Large intestine (tissue), 12 donors: ENCODE measurements around the gene GAREM2. TPM values are rescaled to one million over a fixed set of nuclear protein-coding genes. Genes with fewer than 3 reads are reported as not detected.

Source experiments
- DNase-seq, 2 donors: peaks; one replicate each; pipeline versions ENCODE4 v3.0.0 to v3.0.0-alpha.2; 2013
- H3K27ac ChIP-seq: one replicate; pipeline ENCODE4 v1.5.1; 2013; ENCODE audit warnings: low read length
- H3K27me3 ChIP-seq: 2 replicates; pipeline ENCODE4 v1.6.1; 2013; ENCODE audit warnings: low read length; ENCODE audit not compliant: control insufficient read depth, insufficient read depth
- H3K36me3 ChIP-seq: 2 replicates; pipeline ENCODE4 v1.6.1; 2013; ENCODE audit warnings: low read length; ENCODE audit not compliant: control insufficient read depth, insufficient read depth
- H3K4me1 ChIP-seq: one replicate; pipeline ENCODE4 v1.6.1; 2013; ENCODE audit warnings: low read length; ENCODE audit not compliant: control insufficient read depth, insufficient read depth
- H3K4me3 ChIP-seq: one replicate; pipeline ENCODE4 v1.5.1; 2013; ENCODE audit warnings: low read length
- H3K9me3 ChIP-seq: one replicate; pipeline ENCODE4 v1.6.1; 2013; ENCODE audit warnings: mild to moderate bottlenecking, low read depth, low read length, moderate library complexity; ENCODE audit not compliant: control insufficient read depth
- WGBS: methylation state at CpG from one replicate; pipeline ENCODE4 v1.1.5; 2013; ENCODE audit warnings: low lambda C conversion rate; ENCODE audit not compliant: insufficient coverage; 5-methylcytosine and 5-hydroxymethylcytosine counted together
- long read RNA-seq, 11 donors: transcript quantifications; one replicate each; lab custom pipeline, GENCODE V29; 2026
- polyA plus RNA-seq: library from polyadenylated mRNA; unstranded; fragments of 120-200 nt; gene quantifications from one replicate; pipeline ENCODE4 v1.2.1, GENCODE V29; 2013

Gene GAREM2
- 2.4 TPM for polyA plus RNA-seq
- long read RNA-seq, donor 1, result 0 reads
- long read RNA-seq, donor 2, result 0 reads
- long read RNA-seq, donor 3, result 0 reads
- long read RNA-seq, donor 4, result 0 reads
- long read RNA-seq, donor 5, partial matches to known transcripts, result 0 of 1 reads
- long read RNA-seq, donor 5, other reads (novel, unspliced or antisense), result 0 of 1 reads
- long read RNA-seq, donor 6, result 0 reads
- long read RNA-seq, donor 7, result 0 reads
- long read RNA-seq, donor 8, result 0 reads
- long read RNA-seq, donor 9, result 0 reads
- long read RNA-seq, donor 10, result 0 reads
- long read RNA-seq, donor 11, partial matches to known transcripts, result 101 of 141 reads
- long read RNA-seq, donor 11, other reads (novel, unspliced or antisense), result 40 of 141 reads

GRCh38 chr2:26172871-26173775 is at the start of gene GAREM2:
Gene GAREM2 (plus strand): TSS chr2:26173088. CDS start chr2:26173221, 133 bp downstream.
- 0% methylated on average over 1 of the region's 102 CpGs for WGBS
- peak in 1 of 2 donors; percentile 42 for DNase-seq
- H3K27me3 ChIP-seq, result peaks cover 44% of the 10 kb centered on the region
- H3K4me1 ChIP-seq, result peaks cover 4% of the 10 kb centered on the region
- H3K4me3 ChIP-seq, result peak within 1 kb of the TSS; percentile 31
- peaks cover 7% of the 10 kb centered on the region for H3K9me3 ChIP-seq
- H3K36me3 ChIP-seq, result no peaks in the 10 kb centered on the region
- no peak within 1 kb of the TSS for H3K27ac ChIP-seq

- WGBS, result 93% methylated on average over 4 of the region's 5 CpGs
- Histone ChIP-seq H3K4me1 (no peaks in the 10 kb centered on the region), H3K4me3 (no peak overlapping the region), H3K27ac (no peak overlapping the region), H3K36me3 (peaks cover 11% of the 10 kb centered on the region), H3K27me3 (no peaks in the 10 kb centered on the region), H3K9me3 (no peaks in the 10 kb centered on the region)
- DNase-seq, result no peak
These were observed 49.5 kb upstream of the GAREM2 start for GRCh38 chr2:26123426-26123825.

- Histone ChIP-seq H3K36me3 (peaks cover 16% of the 10 kb centered on the region), H3K9me3 (no peaks in the 10 kb centered on the region), H3K27ac (no peak overlapping the region), H3K4me1 (no peaks in the 10 kb centered on the region), H3K27me3 (no peaks in the 10 kb centered on the region), H3K4me3 (no peak overlapping the region)
- WGBS, result no CpG with 5 or more reads among the region's 4 CpGs
- no peak for DNase-seq
These were observed 46.8 kb upstream of the GAREM2 start for GRCh38 chr2:26126074-26126473.

GRCh38 chr2:26128176-26128575 is 44.7 kb upstream of the GAREM2 start:
- 100% methylated on average over 1 of the region's 8 CpGs for WGBS
- Histone ChIP-seq H3K27ac (no peak overlapping the region), H3K4me1 (no peaks in the 10 kb centered on the region), H3K36me3 (peaks cover 12% of the 10 kb centered on the region), H3K4me3 (no peak overlapping the region), H3K9me3 (no peaks in the 10 kb centered on the region), H3K27me3 (no peaks in the 10 kb centered on the region)
- DNase-seq, result no peak

GRCh38 chr2:26130763-26131162 is 42.1 kb upstream of the GAREM2 start:
- peaks cover 19% of the 10 kb centered on the region for H3K36me3 ChIP-seq
- H3K27ac ChIP-seq, result no peak overlapping the region
- H3K4me3 ChIP-seq, result no peak overlapping the region
- H3K27me3 ChIP-seq, result no peaks in the 10 kb centered on the region
- no peak for DNase-seq
- WGBS, result 83% methylated on average over 1 of the region's 3 CpGs
- no peaks in the 10 kb centered on the region for H3K4me1 ChIP-seq
- no peaks in the 10 kb centered on the region for H3K9me3 ChIP-seq

GRCh38 chr2:26136451-26136850 is 36.4 kb upstream of the GAREM2 start:
- H3K9me3 ChIP-seq, result peaks cover 3% of the 10 kb centered on the region
- H3K36me3 ChIP-seq, result peaks cover 10% of the 10 kb centered on the region
- WGBS, result 78% methylated on average over 1 of the region's 3 CpGs
- no peak overlapping the region for H3K27ac ChIP-seq
- DNase-seq, result no peak
- no peaks in the 10 kb centered on the region for H3K4me1 ChIP-seq
- H3K27me3 ChIP-seq, result no peaks in the 10 kb centered on the region
- no peak overlapping the region for H3K4me3 ChIP-seq

- Histone ChIP-seq H3K27ac (no peak overlapping the region), H3K4me1 (peaks cover 9% of the 10 kb centered on the region), H3K27me3 (no peaks in the 10 kb centered on the region), H3K4me3 (no peak overlapping the region), H3K36me3 (peaks cover 8% of the 10 kb centered on the region), H3K9me3 (peaks cover 3% of the 10 kb centered on the region)
- WGBS, result 77% methylated on average over 3 of the region's 12 CpGs
- no peak for DNase-seq
These were observed 33.4 kb upstream of the GAREM2 start for GRCh38 chr2:26139269-26140183.

GRCh38 chr2:26141145-26141769 is 31.6 kb upstream of the GAREM2 start:
- no CpG with 5 or more reads among the region's 18 CpGs for WGBS
- H3K9me3 ChIP-seq, result peaks cover 3% of the 10 kb centered on the region
- no peak for DNase-seq
- no peaks in the 10 kb centered on the region for H3K27me3 ChIP-seq
- no peak overlapping the region for H3K4me3 ChIP-seq
- H3K36me3 ChIP-seq, result peaks cover 3% of the 10 kb centered on the region
- H3K4me1 ChIP-seq, result peaks cover 9% of the 10 kb centered on the region
- no peak overlapping the region for H3K27ac ChIP-seq

- WGBS, result 4% methylated on average over 4 of the region's 7 CpGs
- Histone ChIP-seq H3K9me3 (peaks cover 3% of the 10 kb centered on the region), H3K4me1 (peaks cover 9% of the 10 kb centered on the region), H3K4me3 (no peak overlapping the region), H3K36me3 (no peaks in the 10 kb centered on the region), H3K27me3 (no peaks in the 10 kb centered on the region), H3K27ac (peak overlapping the region; percentile 36)
- peak; percentile 25 to 65 for DNase-seq
These were observed 28.9 kb upstream of the GAREM2 start for GRCh38 chr2:26144031-26144430.
